NCI-H2107 (cell line): Measurements from ENCODE around the gene ENOX2.

Experiments
- DNase-seq: peaks from one replicate; lab custom pipeline; 2025; lab: John Stamatoyannopoulos, UW

ENOX2 gene

DNA sequence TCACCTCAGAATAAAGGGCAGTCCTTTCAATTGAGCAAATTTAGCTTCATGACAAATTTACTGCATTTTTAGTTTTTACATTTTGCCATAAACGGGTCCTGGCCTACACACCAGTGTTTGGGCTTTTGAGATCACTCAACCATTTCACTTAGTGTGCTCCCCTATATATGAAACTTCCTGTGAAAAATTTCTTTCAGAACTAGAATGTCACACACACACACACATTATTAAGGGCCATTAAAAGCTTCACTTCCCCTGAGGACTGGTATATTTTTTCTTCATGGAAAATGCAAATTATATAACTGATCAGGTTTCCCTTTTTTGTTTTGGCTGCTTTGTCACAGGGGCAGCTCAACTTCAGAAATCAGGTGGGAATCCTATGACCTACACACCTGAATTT, 206.5 kb downstream of the ENOX2 start:
- DNase-seq, result no peak

DNA sequence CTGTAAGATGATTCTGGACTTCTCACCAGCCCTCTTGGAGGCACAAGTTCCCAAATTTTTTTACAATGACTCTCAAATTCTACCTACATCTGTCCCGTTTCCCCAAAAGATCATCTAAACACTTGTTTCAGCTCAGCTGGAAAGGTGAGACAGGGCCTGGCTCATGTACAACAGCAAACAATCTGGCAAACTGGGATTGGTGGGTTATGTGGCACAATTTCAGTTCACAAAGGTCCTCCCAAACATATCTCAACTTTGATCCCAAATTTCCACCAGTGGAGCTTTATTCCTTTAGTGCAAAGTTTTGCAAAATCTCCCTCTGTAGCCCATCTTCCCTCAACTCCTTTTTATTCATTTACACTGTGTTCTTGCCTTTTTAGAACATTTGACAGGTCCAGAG, 207.1 kb downstream of the ENOX2 start:
- no peak for DNase-seq

DNA sequence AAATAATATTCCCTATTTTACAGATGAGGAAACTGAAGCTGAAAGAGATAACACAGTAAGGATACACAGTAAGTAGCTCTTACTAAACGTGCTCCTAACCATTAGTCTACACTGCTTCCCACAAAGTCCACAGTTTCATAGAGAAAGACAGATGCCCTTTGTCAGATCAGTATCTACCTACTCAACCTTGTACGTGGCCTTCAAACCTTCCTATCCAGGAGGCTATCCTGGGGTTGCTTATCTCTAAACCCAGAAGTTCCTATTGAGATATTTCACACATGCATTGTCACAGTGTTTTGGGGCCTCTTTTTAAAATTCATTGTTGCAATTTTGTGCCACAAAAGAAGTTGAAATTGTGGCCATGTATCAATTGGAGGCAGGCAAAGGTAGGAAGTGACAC, 208.0 kb downstream of the ENOX2 start:
- DNase-seq, result no peak

DNA sequence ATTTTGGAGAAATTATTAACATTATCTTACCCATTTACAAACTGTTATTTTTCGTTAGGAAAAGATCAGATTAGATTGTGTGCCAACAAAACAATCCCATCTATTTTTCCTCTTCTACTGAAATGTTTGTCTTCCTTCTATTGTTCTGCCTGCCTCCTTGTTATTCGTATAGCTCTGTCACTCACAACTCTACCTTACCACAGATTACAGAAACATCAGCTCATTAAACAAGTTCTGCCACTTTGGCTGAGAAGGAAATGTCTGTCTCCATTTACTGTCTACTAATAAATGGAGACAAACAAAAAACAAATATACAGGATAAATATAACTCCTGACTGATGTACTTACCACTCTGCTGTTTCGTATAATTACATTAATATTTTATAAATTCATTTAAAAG, 211.4 kb downstream of the ENOX2 start:
- DNase-seq, result no peak

DNA sequence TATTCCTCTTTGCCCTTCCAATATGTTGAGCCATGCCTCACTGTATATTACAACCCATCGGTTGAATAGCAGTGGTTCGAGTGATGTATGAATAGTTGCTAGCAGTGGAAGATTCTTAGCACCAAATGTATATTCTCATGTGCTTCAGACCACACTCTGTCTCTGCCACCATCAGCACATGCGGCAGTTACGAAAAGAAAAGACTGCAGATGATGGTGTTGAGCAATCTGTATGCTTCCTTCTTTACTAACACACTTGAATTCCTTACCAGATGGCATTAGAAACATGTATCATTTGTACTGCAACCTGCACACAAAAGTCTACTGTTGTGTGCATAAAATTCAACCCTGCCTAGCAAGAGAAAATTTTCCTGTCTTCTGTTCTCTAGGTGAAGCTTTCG, 214.6 kb downstream of the ENOX2 start:
- DNase-seq, result no peak

DNA sequence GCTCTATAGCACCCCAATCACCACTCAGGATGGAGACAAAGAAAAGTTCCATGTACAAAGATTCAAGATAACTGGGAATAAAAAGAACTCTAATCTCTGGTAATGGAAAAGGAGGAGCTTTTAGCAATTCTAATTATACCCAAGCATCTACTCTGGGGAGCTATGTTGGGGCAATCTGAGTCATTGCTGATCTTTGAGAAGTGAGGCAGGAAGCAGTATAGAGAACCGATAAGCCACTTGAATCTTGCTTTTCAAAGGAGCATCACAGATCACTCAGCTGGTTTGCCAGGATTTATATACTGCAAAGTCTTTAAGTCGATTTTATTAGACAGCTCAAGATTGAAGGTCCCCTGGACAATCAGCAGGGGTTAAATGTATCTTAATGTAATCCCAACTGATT, 220.0 kb downstream of the ENOX2 start:
- DNase-seq, result no peak

DNA sequence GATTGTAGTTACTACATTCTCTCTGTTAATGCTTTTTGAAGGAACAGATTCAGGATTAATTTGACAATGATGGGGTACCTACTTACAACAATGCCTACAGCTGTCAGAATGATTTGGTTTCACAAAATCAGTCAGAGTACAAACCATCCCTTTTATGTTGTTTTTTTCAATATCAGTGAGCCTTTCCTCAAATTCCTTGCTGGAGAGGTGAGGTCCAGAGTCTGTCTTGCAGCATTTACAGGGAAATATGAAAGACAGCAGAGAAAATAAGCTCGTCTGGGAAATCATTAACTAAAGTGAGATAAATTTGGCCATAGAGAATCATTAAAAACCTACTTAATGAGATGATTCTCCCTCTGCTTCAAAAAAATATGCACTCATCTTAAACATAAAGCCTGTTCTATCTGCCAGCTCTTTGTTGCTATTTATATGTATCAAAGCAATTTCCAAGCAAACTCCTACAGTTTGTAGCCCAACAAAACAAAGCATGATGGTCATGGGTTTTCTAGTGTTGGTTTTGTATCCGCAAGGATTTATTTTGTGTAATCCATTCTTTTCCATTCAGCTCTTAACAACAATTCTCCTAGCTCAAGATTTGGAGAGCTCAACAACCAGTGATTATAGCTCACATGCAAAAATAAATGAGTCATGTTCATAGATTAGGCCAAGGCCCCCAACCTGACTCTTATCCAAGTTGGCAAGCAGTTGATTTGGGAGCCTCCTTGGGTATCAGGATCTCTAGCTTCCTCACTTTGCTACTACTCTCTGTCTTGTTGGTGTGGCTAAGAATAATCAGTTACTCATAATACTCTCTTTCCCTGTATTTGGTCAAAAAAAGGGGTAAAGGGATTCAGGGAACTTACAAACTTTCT, 222.6 kb downstream of the ENOX2 start:
- no peak for DNase-seq

DNA sequence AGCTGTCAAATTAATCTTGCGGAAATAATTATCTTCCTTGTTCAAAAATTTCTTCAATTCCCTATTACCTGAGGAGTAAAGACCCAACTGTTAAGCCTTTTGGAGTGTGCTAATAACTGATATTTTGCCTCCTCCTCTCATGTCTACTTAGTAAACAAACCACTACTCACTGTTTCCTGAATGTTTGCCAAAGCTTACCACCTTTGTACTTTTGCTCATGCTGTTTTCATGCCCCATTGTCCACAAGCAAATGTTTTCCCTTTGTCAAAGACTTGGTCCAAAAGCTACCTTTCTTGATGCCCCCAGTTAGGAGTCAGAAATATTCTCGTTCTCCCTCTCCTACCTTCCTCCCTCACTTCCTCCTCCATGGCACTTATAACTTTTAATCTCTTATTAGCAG, 226.1 kb downstream of the ENOX2 start:
- DNase-seq, result no peak

DNA sequence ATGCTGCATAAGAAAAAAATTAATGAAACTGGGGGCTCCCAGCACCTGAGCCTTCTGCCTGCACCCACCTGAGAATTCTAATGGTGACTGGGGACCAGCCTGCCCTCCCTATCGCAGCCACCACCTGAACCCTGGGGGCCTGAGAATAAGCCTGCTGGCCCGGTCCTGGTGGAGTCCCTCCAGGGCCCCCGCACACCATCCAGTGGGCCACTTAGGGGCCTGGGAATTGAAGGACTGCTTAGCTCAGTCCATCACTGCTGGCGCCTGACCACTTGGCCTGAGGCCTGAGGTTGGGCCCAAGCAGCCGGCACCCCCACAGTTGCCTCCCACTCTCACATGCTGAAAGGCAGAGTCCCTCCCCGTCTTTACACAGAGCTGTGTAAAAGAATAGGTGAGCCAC, 230.8 kb downstream of the ENOX2 start:
- no peak for DNase-seq

DNA sequence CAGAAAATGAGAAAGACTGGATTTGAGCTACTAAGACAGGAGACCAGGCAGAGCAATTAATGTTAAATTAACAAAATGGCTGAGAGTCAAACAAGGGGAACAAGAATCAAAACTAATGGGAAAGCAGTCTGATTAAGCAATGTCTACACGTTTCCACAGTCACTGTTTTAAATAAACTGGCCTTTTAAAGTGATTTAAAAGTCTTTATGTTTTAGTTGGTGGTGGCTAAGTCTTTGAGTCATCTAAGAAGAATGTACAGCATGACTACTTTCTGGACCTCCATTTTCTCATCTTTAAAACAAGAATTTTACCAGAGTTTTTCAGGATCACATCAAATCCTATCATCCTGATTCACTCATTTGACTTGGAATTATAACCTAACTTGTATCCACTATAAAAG, 233.8 kb downstream of the ENOX2 start:
- DNase-seq, result no peak

DNA sequence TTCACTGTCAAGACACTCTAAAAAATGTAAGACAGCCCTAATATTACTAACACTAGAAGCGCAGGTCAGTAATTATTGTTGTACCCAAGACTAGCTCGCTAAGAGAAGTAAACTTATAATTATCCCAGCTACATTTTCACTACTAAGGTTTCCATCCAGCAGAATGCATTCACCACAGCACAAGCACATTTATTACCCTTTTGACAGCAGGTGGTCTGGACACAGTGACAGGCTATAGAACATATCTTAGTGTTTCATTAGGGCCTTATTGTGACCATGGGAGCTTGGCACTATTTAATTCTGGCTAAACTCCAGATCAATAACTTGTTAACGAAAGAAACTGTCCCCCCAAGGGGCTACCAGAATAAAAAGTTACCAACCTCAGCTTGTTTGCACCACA, 237.7 kb downstream of the ENOX2 start:
- DNase-seq, result no peak

DNA sequence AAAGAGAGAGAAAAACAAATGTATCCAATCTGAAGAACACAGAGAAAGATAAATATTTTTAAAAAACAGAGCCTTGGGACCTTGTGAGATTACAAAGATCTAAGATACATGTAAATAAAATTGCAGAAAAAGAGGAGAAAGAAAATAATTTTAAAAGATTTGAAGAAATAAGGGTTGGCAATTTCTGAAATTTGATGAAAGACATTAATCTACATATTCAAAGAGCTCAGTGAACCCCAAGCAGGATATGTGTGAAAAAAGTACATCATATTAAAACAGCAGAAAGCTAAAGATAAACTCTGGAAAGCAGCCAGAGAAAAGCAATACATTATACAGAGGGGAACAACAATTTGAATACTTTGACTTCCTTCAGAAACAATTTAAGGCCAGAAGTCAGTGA, 244.7 kb downstream of the ENOX2 start:
- no peak for DNase-seq

DNA sequence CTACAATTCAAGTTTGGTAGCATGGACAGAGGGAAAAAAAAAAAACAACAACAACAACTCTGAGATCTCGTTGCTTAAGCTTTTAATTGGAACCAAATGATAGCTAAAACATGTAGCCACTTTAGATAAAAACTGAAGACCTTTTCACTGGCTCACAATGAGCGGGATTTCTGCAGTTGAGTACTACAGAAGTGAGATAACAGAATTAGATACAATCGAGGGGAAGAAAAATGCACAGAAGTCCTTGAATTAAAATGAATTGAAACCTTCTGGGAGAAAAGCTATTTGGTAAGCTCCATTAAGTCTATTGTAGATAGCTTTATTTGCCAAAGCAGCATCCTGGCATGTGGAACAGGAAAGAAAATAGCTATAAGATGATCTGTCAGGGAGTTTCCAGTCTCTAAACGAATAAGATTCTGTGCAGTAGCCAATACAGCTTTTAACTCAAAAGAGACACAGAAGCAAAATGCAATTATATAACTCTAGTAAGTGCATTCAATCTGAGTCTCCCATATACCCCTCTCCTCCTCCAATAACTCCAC, 248.5 kb downstream of the ENOX2 start:
- DNase-seq, result no peak

DNA sequence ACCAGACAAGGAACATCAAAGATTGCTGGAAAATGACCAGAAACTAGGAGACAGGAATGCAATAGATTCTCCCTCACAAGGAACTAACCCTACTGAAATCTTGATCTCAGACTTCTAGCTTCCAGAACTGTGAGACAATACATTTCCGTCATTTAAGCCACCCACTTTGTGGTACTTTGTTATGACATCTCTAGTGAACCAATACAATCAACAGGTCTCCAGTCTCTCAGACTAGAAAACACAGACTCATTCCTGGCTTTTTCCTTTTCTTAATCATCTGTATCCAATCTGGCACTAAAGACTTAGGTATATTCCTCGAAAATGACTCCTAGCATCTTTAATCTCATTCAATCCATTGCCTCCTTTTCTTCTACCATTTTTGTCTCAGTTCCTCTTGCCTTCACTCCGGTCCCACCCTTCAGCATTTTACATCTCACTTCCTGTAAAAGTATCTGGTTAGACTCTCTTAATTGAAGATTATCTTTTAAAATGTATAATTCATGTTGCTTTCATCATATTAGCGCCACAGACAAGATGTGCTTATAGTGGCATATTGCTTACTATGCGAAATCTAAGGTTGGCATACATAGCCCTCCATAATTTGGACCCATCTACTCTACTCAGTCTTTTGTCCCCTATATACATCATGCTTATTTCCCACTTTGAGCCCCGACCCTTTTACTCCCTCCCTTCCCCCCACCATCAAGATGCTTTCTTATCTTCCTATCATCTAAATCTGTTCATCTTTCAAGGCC, 250.0 kb downstream of the ENOX2 start:
- no peak for DNase-seq

DNA sequence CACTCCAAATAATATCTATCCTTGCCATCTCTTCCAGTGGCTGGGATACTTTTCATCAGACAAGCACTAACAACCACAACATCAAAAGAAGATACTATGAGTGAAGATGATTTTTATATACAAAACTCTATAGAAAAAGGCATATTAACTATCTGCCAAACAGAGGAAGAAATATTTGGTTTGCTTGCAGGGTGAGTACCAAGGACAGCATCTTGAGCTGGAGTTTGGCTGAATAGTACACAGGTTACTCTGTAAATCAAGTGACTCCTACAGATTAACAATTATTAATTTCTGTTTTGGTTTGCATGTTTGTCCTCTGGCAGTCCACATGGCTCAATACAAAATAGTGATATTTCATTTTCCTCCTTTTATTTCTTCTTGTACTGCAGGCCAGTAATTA, 253.3 kb downstream of the ENOX2 start:
- no peak for DNase-seq

DNA sequence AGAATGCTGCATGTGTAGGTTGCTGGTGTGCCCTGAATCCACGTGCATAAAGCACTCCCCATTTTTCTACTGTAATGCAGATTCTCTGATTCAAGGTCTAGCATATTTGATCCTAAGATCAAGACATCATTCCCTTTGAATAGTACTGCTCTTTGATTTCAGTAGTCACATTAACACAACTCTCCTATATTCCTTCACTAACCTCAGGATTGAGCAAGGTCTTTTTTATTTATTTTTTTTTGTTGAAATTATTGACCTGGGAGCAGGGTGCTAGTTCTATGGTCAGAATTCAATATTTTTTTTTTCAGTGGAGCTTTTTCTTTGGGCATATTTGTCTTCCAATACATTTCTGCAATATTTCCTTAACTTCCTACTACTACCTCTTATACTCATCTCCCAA, 255.5 kb downstream of the ENOX2 start:
- no peak for DNase-seq

DNA sequence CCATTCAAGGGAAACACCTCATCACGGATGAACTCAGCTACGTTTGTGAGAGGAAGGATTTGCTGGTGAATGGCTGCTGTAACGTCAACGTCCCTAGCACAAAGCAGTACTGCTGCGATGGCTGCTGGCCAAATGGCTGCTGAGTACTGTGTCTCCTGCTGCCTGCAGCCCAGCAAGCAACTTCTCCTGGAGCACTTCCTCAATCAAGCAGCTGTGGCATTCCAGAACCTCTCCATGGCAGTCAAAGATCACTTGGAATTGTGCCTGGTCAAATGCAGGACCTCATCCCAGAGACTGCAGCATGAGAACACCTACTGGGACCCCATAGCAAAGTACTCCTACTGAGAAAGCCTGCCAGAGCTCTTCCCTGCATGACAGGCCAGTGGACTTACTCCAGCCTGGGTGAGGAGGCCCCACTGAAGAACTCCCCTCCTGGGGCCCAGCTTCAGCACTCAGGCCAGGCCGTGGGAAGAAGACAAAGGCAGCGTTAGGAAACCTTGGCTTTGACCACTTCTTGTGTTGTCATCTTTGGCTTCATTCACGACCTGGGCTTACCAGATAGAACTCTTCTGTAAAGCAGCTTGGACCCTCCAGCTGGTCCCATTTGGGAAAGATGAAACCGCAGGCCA, 256.9 kb downstream of the ENOX2 start:
- no peak for DNase-seq

DNA sequence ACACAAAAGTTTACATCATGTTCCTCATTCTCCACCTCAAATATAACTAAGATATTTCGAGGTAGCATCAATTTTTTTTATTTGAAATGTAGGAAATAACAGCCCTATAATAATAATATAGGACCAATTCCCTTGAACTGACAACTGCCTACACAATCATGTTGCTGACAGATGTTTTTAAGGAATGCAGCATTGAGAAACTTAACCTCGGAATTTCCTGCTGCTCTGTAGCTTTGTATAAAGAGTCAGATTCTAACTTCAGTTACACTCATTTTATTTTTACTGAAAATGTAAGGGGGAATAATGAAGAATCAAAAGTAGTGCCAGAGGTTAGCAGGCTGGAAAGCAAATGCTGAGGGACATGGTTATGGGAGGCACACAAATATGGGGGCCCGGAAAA, 265.4 kb downstream of the ENOX2 start:
- DNase-seq, result no peak

DNA sequence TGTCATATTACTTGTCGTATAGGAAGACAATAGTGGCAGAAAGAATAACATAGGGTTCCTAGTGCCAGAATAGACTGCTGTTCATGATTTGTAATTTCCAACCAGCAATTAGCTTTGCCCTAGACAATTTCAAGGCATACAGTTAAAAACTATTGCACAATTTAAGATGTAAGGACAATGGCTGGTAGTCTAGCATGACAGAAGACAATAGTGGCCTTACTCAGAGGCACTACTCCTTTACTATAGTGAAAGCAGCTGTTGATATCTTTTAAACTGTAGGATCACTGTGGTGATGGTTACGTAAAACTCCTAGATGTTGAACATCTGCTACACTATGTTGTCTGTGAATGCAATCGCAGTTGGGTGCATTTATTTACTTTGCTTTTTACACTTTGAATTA, 266.7 kb downstream of the ENOX2 start:
- DNase-seq, result no peak

DNA sequence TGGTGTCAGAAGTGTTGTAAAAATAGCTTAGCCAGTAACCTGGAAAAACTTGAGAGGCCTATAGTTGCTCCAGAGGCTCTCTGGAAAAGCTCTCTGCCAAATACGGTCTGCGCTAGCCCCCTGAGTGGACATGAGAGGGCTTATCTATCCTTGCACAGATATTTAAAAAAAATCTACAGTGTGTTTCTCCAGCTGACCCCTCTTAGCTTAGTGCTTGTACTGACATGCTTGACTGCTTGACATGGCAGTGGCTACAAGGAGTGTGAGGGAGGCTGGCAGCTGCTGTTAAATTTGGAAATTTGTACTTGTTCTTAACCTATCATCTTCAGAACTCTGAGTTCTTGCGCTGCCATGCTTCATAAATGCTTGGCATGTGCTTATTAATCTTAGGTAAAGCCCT, 272.0 kb downstream of the ENOX2 start:
- DNase-seq, result no peak

DNA sequence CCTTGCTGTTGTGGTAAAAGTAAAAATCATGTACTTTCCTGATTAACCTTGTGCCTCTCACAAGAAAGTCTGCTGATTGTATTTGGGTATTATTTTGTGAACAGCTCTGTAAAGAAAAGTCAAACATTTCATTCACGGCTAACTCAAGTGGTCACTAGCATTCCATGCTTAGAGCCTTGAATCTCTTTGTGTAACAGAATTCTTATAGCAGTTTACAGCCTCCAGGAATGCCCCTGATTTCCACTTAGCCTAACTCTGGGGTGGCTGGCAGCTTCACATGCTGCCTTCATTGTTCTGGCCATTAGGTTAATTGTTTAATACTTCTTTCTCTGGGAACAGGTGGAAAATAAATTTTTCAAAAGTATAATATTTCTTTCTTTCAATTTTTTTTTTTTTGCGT, 274.5 kb downstream of the ENOX2 start:
- no peak for DNase-seq

DNA sequence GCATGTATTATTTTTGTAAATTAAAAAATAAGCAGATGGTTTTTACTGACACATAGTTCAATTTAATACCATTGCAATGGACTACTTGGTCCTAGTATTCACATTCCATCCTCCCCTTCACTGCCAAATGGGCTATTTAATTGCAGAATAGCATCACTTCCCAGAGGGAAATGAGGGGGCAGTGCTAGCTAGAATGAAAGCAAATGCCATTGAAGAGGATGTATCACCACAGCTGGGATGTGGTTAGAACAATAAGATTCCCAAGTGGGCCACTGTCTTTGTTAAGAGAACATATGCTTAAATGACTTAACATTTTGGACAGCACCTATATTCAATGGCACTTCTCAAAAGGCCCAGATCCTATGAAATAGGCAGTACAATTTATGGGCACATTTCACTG, 276.5 kb downstream of the ENOX2 start:
- DNase-seq, result no peak

DNA sequence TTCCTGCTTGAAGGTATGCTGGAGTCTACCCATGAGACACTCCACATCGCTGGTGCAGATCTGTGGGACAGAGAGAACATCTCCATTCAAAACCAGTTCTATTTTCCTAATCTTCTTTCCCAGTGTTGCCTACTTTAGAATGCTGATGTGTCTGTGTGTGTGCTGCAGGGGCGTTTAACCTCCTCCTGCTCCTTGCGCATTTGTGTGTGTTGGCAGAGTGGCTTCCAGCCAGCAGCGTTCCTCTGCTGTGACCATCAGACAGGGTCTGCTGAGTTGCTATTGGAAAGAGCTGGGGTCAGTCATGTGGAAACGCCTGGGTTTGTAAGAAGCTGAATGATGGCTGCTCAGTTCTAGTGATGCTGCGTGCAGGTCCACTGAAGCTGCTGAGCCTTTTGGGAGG, 277.6 kb downstream of the ENOX2 start:
- no peak for DNase-seq
